Left lung (tissue), 10 donors: Measurements from ENCODE around the gene RXRA. TPM values are rescaled to one million over a fixed set of nuclear protein-coding genes. Genes with fewer than 3 reads are reported as not detected.

Experiments used
- ATAC-seq: fragments of 200-7000 bp; cut with Tn5 transposase; one replicate; pipeline ENCODE4 v1.9.1; 2020; ENCODE audit warnings: moderate library complexity
- DNase-seq, 4 donors: peaks; one replicate each; pipeline ENCODE4 v3.0.0-alpha.2; 2013 to 2020
- H3K27ac ChIP-seq, 2 donors: fragments of 200-600 bp; sonication (generic) in 1 of 2; one replicate each; pipeline versions ENCODE4 v1.5.0 to v1.8.0; 2020 to 2021
- H3K27me3 ChIP-seq, 2 donors: fragments of 200-600 bp; sonication (generic) in 1 of 2; one replicate each; pipeline versions ENCODE4 v1.5.0 to v1.8.0; 2020 to 2021
- H3K36me3 ChIP-seq, 2 donors: fragments of 200-600 bp; sonication (generic) in 1 of 2; one replicate each; pipeline versions ENCODE4 v1.5.0 to v1.8.0; 2020 to 2021
- H3K4me1 ChIP-seq, 2 donors: fragments of 200-600 bp; one replicate each; pipeline ENCODE4 v1.8.0; 2021
- H3K4me3 ChIP-seq, 2 donors: fragments of 200-600 bp; sonication (generic) in 1 of 2; one replicate each; pipeline versions ENCODE4 v1.5.0 to v1.8.0; 2020 to 2021; ENCODE audit warnings: mild to moderate bottlenecking in 1 of 2
- H3K9me3 ChIP-seq, 2 donors: fragments of 200-600 bp; sonication (generic) in 1 of 2; one replicate each; pipeline versions ENCODE4 v1.5.0 to v1.8.0; 2020 to 2021
- CTCF ChIP-seq, 2 donors: fragments of 200-600 bp; sonication (generic) in 1 of 2; IDR thresholded peaks; one replicate each; pipeline versions ENCODE4 v1.5.0 to v1.8.0; 2021; ENCODE audit warnings: antibody characterized with exemption in 2 of 2
- intact Hi-C, 2 donors: fragments of 100-400 bp; cut with DNase I; formaldehyde crosslinking; loops; one replicate each; pipeline versions ENCODE4 v1.11.2 to v1.14.2; 2022
- polyA plus RNA-seq, 6 donors: library from polyadenylated mRNA; unstranded; fragments of 120-200 nt; gene quantifications; one replicate each; pipeline ENCODE4 v1.2.1, GENCODE V29; 2013; ENCODE audit not compliant: insufficient read length in 6 of 6
- total RNA-seq, 2 donors: library from RNA; stranded (reverse); fragmentation: NEBNext Ultra II Directional; extraction: Animal tissue kit (Norgen Biotek cat#: 25700); gene quantifications; one replicate each; pipeline ENCODE4 v1.2.1, GENCODE V29; 2021
- donor health status: DM: no; HTN: yes; CAD: no.
- donor health status: DM: no; HTN: no; CAD: no.

The RXRA gene
- total and polyA plus RNA-seq, 8 donors: 42.2 to 79.5 (median 55.7) TPM

- Histone ChIP-seq H3K27ac (no peak overlapping the region), H3K36me3 (no peaks in the 10 kb centered on the region), H3K9me3 (peaks cover 0 to 11% of the 10 kb centered on the region in 2 donors), H3K4me1 (peaks cover 13 to 20% of the 10 kb centered on the region in 2 donors), H3K4me3 (no peak overlapping the region), H3K27me3 (no peaks in the 10 kb centered on the region)
- intact Hi-C loops: loop anchor here in 1 of 2 donors (10.0 kb wide), 1 partner anchor 192 kb away; the partner anchor contains the start of gene COL5A1
- no peak for TF ChIP-seq CTCF (IDR thresholded peaks at IDR 0.05)
- ATAC-seq (no peak), DNase-seq (no peak)
These were observed 126.5 kb downstream of the RXRA start for GRCh38 chr9:134452728-134453127.

GRCh38 chr9:134453776-134454475, 127.7 kb downstream of the RXRA start:
- Histone ChIP-seq H3K27ac (no peak overlapping the region), H3K9me3 (peaks cover 0 to 4% of the 10 kb centered on the region in 2 donors), H3K27me3 (no peaks in the 10 kb centered on the region), H3K36me3 (no peaks in the 10 kb centered on the region), H3K4me3 (no peak overlapping the region), H3K4me1 (peaks cover 19 to 31% of the 10 kb centered on the region in 2 donors)
- no peak for TF ChIP-seq CTCF (IDR thresholded peaks at IDR 0.05)
- intact Hi-C loops: loop anchor here in 1 of 2 donors (10.0 kb wide), 1 partner anchor 191 kb away; the partner anchor contains the start of gene COL5A1
- peak in 1 of 4 donors; percentile 54 for DNase-seq
- no peak for ATAC-seq

- intact Hi-C loops: loop anchor here in 1 of 2 donors (10.0 kb wide), 1 partner anchor 190 kb away; the partner anchor contains the start of gene COL5A1
- H3K9me3 ChIP-seq: no peaks in the 10 kb centered on the region
- TF ChIP-seq CTCF (IDR thresholded peaks at IDR 0.05): no peak
- no peak overlapping the region for H3K4me3 ChIP-seq
- no peak for ATAC-seq
- H3K4me1 ChIP-seq: peaks cover 19 to 36% of the 10 kb centered on the region in 2 donors
- no peak for DNase-seq
- H3K27me3 ChIP-seq: no peaks in the 10 kb centered on the region
- no peaks in the 10 kb centered on the region for H3K36me3 ChIP-seq
- H3K27ac ChIP-seq: no peak overlapping the region
These were observed 128.2 kb downstream of the RXRA start for GRCh38 chr9:134454476-134454857.

GRCh38 chr9:134455021-134455471, 128.8 kb downstream of the RXRA start:
- no peaks in the 10 kb centered on the region for H3K36me3 ChIP-seq
- peak in 1 of 4 donors; percentile 49 for DNase-seq
- no peaks in the 10 kb centered on the region for H3K27me3 ChIP-seq
- intact Hi-C loops: loop anchor here in 1 of 2 donors (10.0 kb wide), 1 partner anchor 190 kb away; the partner anchor contains the start of gene COL5A1
- TF ChIP-seq CTCF (IDR thresholded peaks at IDR 0.05): no peak
- no peaks in the 10 kb centered on the region for H3K9me3 ChIP-seq
- no peak overlapping the region for H3K4me3 ChIP-seq
- peaks cover 19 to 39% of the 10 kb centered on the region in 2 donors for H3K4me1 ChIP-seq
- ATAC-seq: no peak
- H3K27ac ChIP-seq: peak overlapping the region; percentile 93 to 98

GRCh38 chr9:134455537-134455933, 129.3 kb downstream of the RXRA start:
- Histone ChIP-seq H3K4me1 (peaks cover 19 to 39% of the 10 kb centered on the region in 2 donors), H3K27me3 (no peaks in the 10 kb centered on the region), H3K27ac (peak overlapping the region; percentile 93 to 98), H3K9me3 (no peaks in the 10 kb centered on the region), H3K36me3 (no peaks in the 10 kb centered on the region), H3K4me3 (peak overlapping the region; percentile 21 to 42)
- DNase-seq: no peak
- intact Hi-C loops: loop anchor here in 1 of 2 donors (10.0 kb wide), 1 partner anchor 189 kb away; the partner anchor contains the start of gene COL5A1
- TF ChIP-seq CTCF (IDR thresholded peaks at IDR 0.05): no peak
- ATAC-seq: no peak
